Activated CD8-positive, alpha-beta T cell treated with anti-CD3 and anti-CD28 coated beads for 36 hours (primary cell): ENCODE results near the gene RBFOX2. TPM values are rescaled to one million over a fixed set of nuclear protein-coding genes. Genes with fewer than 3 reads are reported as not detected.

Experiments
- ATAC-seq: fragments of 200-7000 bp; cut with Tn5 transposase; one replicate; pipeline ENCODE4 v1.10.0; 2021; ENCODE audit warnings: mild to moderate bottlenecking, moderate library complexity
- CTCF ChIA-PET: fragments of 350-600 bp; sonication (Branson Sonifier 250); formaldehyde crosslinking; loops from one replicate; lab custom pipeline; 2021; ENCODE audit warnings: antibody characterized with exemption; lab: Charles Lee
- POLR2A ChIA-PET: fragments of 350-600 bp; sonication (Branson Sonifier 250); formaldehyde crosslinking; loops from one replicate; lab custom pipeline; 2021; ENCODE audit warnings: antibody characterized with exemption; lab: Charles Lee
- DNase-seq: peaks from one replicate; pipeline ENCODE4 v3.0.0-alpha.2; 2020
- H3K27ac Mint-ChIP-seq: one replicate; pipeline ENCODE4 v1.8.0; 2021; ENCODE audit warnings: mild to moderate bottlenecking, mixed read lengths
- H3K27me3 Mint-ChIP-seq: one replicate; pipeline ENCODE4 v1.8.0; 2021; ENCODE audit warnings: mixed read lengths
- H3K36me3 Mint-ChIP-seq: one replicate; pipeline ENCODE4 v1.8.0; 2021; ENCODE audit warnings: low read depth, mixed read lengths
- H3K4me1 Mint-ChIP-seq: one replicate; pipeline ENCODE4 v1.8.0; 2021; ENCODE audit warnings: low read depth, mixed read lengths
- H3K4me3 Mint-ChIP-seq: one replicate; pipeline ENCODE4 v1.8.0; 2021; ENCODE audit warnings: mild to moderate bottlenecking, moderate library complexity, mixed read lengths
- H3K9me3 Mint-ChIP-seq: one replicate; pipeline ENCODE4 v1.8.0; 2021; ENCODE audit warnings: mixed read lengths
- CTCF ChIP-seq: fragments of 200-600 bp; IDR thresholded peaks from one replicate; pipeline ENCODE4 v1.8.0; 2022; ENCODE audit warnings: antibody characterized with exemption, mild to moderate bottlenecking
- intact Hi-C: fragments of 100-400 bp; cut with micrococcal nuclease; formaldehyde crosslinking; loops from one replicate; pipeline ENCODE4 v1.10.0; 2022
- total RNA-seq, 2 experiments: library from RNA; stranded (reverse); gene quantifications; one replicate each; pipeline ENCODE4 v1.2.3, GENCODE V29; 2021

The RBFOX2 gene
- total RNA-seq, 2 experiments from 2014 or later = 3.1 to 3.3 TPM

DNA sequence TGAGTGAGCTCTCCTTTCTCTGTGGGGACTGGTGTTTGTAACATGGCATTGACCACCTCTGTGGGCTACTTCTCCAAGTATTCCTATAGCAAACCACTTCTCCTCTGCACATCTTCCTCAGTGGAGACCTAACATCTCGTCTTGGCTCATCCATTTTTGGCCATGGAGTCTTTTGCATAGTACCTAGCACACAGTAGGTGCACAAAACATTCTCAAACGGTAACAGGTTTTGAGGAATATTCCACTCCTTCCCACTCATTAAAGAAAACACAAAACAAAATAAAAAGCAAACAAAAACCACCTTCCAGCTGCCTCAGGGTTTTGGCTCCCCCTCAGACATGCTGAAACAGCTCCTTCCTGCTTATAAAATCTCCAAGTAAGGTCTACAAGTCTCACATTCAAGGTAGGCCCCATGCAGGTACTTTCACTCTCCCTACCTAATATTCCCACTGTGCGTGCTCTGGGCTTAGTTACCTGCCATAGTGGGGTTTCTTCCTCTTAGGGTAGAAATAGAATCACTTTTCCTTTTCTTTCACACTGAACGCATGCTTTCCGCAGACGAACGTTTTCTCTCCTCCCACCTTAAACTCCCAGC lies 132.4 kb downstream of the RBFOX2 start:
- ChIA-PET POLR2A (no interaction called here), CTCF (interaction anchor here (0.7 kb wide), 1 partner anchor 170 kb away, joined by 3 read pairs; no protein-coding TSS in a partner anchor)
- TF ChIP-seq CTCF = no peak
- Mint-ChIP-seq H3K27me3 (peaks cover 2% of the 10 kb centered on the region), H3K9me3 (no peaks in the 10 kb centered on the region), H3K4me3 (no peak overlapping the region), H3K36me3 (no peaks in the 10 kb centered on the region), H3K27ac (no peak overlapping the region), H3K4me1 (peaks cover 11% of the 10 kb centered on the region)
- no peak for DNase-seq
- no peak for ATAC-seq
- intact Hi-C loops = no loop called here

GRCh38 chr22:35894937-35895708 lies 133.5 kb downstream of the RBFOX2 start:
- H3K4me1 Mint-ChIP-seq = peaks cover under 1% of the 10 kb centered on the region
- H3K36me3 Mint-ChIP-seq = no peaks in the 10 kb centered on the region
- H3K27me3 Mint-ChIP-seq = peaks cover 2% of the 10 kb centered on the region
- POLR2A ChIA-PET = no interaction called here
- no peak overlapping the region for H3K4me3 Mint-ChIP-seq
- DNase-seq (no peak), ATAC-seq (no peak)
- CTCF ChIA-PET = interaction anchor here (0.7 to 2.5 kb wide), 2 partner anchors 170 to 171 kb away, joined by 3 to 6 read pairs; no protein-coding TSS in a partner anchor
- intact Hi-C loops = no loop called here
- TF ChIP-seq CTCF = no peak
- H3K27ac Mint-ChIP-seq = no peak overlapping the region
- H3K9me3 Mint-ChIP-seq = no peaks in the 10 kb centered on the region

- no peak for TF ChIP-seq CTCF
- CTCF ChIA-PET = interaction anchor here (2.5 kb wide), 1 partner anchor 171 kb away, joined by 6 read pairs; no protein-coding TSS in a partner anchor
- H3K4me1 Mint-ChIP-seq = no peaks in the 10 kb centered on the region
- no peak overlapping the region for H3K27ac Mint-ChIP-seq
- no peaks in the 10 kb centered on the region for H3K9me3 Mint-ChIP-seq
- DNase-seq (no peak), ATAC-seq (no peak)
- no peaks in the 10 kb centered on the region for H3K36me3 Mint-ChIP-seq
- intact Hi-C loops = no loop called here
- no peak overlapping the region for H3K4me3 Mint-ChIP-seq
- H3K27me3 Mint-ChIP-seq = peaks cover 2% of the 10 kb centered on the region
- POLR2A ChIA-PET = no interaction called here
These were observed 134.2 kb downstream of the RBFOX2 start for GRCh38 chr22:35894464-35894878.

DNA sequence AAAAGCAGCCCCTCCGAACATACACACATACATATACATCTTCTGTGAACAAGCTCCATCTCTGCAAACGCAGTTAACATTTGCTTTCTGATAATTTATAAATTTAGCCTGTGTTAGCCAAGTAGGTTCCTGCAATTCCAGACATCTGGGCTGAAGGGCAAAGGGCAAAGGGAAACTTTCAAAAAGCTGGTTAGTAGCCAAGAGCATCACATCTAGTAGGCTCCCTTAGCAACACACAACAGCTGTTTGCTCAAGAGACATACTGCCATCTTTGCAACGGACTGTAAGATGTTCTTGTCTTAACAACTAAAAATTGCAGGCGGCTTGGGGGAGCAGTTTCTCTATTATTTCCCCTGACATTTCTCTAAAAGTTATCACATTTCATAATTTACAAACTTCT lies 134.9 kb downstream of the RBFOX2 start:
- ATAC-seq (no peak), DNase-seq (no peak)
- no peak overlapping the region for H3K4me3 Mint-ChIP-seq
- intact Hi-C loops = no loop called here
- TF ChIP-seq CTCF = no peak
- ChIA-PET CTCF (interaction anchor here (1.5 to 2.5 kb wide), 2 partner anchors 9 to 172 kb away, joined by 3 to 6 read pairs; no protein-coding TSS in a partner anchor), POLR2A (no interaction called here)
- no peaks in the 10 kb centered on the region for H3K9me3 Mint-ChIP-seq
- H3K36me3 Mint-ChIP-seq = no peaks in the 10 kb centered on the region
- peaks cover 2% of the 10 kb centered on the region for H3K27me3 Mint-ChIP-seq
- H3K4me1 Mint-ChIP-seq = no peaks in the 10 kb centered on the region
- H3K27ac Mint-ChIP-seq = no peak overlapping the region

- no peaks in the 10 kb centered on the region for H3K9me3 Mint-ChIP-seq
- H3K27me3 Mint-ChIP-seq = peaks cover 2% of the 10 kb centered on the region
- H3K27ac Mint-ChIP-seq = no peak overlapping the region
- no peaks in the 10 kb centered on the region for H3K36me3 Mint-ChIP-seq
- no peak for TF ChIP-seq CTCF
- H3K4me1 Mint-ChIP-seq = no peaks in the 10 kb centered on the region
- ChIA-PET POLR2A (no interaction called here), CTCF (interaction anchor here (1.5 kb wide), 1 partner anchor 11 kb away, joined by 3 read pairs; no protein-coding TSS in a partner anchor)
- ATAC-seq (no peak), DNase-seq (no peak)
- intact Hi-C loops = no loop called here
- no peak overlapping the region for H3K4me3 Mint-ChIP-seq
These were observed 136.4 kb downstream of the RBFOX2 start for GRCh38 chr22:35892192-35892591.
